OCI-LY3 (cell line): ENCODE results near the gene CUX1.

Source experiments
- H2AFZ ChIP-seq: fragments of 200-600, 300-600 bp; shearing (Covaris generic); 2 replicates; pipeline ENCODE4 v1.6.0; 2014; ENCODE audit warnings: antibody characterized with exemption, low read depth, low read length
- H3K27ac ChIP-seq: fragments of 200-600, 300-600 bp; sonication (generic); 2 replicates; pipeline ENCODE4 v1.5.1; 2014; ENCODE audit warnings: mild to moderate bottlenecking, low read length, moderate library complexity, mixed read lengths
- H3K27me3 ChIP-seq: fragments of 200-600, 300-600 bp; sonication (generic); 2 replicates; pipeline ENCODE4 v1.6.1; 2014; ENCODE audit warnings: low read depth, low read length, mixed read lengths
- H3K36me3 ChIP-seq: fragments of 200-600, 300-600 bp; sonication (generic); replicated peaks from 2 replicates; pipeline ENCODE3; 2014; ENCODE audit warnings: low read depth, low read length, mixed read lengths
- H3K4me1 ChIP-seq: fragments of 300-600, 200-600 bp; sonication (generic); 2 replicates; pipeline ENCODE4 v1.6.1; 2014; ENCODE audit warnings: low read length, mixed read lengths
- H3K4me2 ChIP-seq: fragments of 200-600, 300-600 bp; sonication (generic); 2 replicates; pipeline ENCODE4 v1.6.1; 2014; ENCODE audit warnings: low read length, mixed read lengths
- H3K4me3 ChIP-seq: fragments of 300-600, 200-600 bp; sonication (generic); 2 replicates; pipeline ENCODE4 v1.5.1; 2014; ENCODE audit warnings: antibody characterized with exemption, mild to moderate bottlenecking, low read length, moderate library complexity
- H3K79me2 ChIP-seq: fragments of 300-600, 200-600 bp; shearing (Covaris generic); 2 replicates; pipeline ENCODE4 v1.6.1; 2014; ENCODE audit warnings: mild to moderate bottlenecking, low read length, mixed read lengths
- H3K9ac ChIP-seq: fragments of 300-600, 200-600 bp; shearing (Covaris generic); 2 replicates; pipeline ENCODE4 v1.6.0; 2014; ENCODE audit warnings: mild to moderate bottlenecking, low read length, moderate library complexity
- H3K9me3 ChIP-seq: fragments of 200-600, 300-600 bp; shearing (Covaris generic); 2 replicates; pipeline ENCODE4 v1.6.1; 2014; ENCODE audit warnings: low read length, mixed read lengths; ENCODE audit not compliant: insufficient read depth
- H4K20me1 ChIP-seq: fragments of 200-600, 300-600 bp; sonication (generic); 2 replicates; pipeline ENCODE4 v1.6.1; 2016; ENCODE audit warnings: low read length, mixed read lengths; ENCODE audit not compliant: insufficient read depth
- CTCF ChIP-seq: fragments of 200-600, 300-600 bp; sonication (generic); IDR thresholded peaks from 2 replicates; pipeline ENCODE4 v1.5.1; 2014; ENCODE audit warnings: antibody characterized with exemption, low read length, low read depth
- EZH2phosphoT487 ChIP-seq: fragments of 200-600 bp; shearing (Covaris generic); IDR thresholded peaks from 2 replicates; pipeline ENCODE4 v1.6.1; 2018; ENCODE audit warnings: antibody characterized with exemption, mixed run types, low read depth

The CUX1 gene

GRCh38 chr7:101775181-101775580 lies 42.2 kb upstream of the CUX1 start:
- Histone ChIP-seq H4K20me1 (no peaks in the 10 kb centered on the region), H3K4me2 (no peak overlapping the region), H3K27me3 (peaks cover 20% of the 10 kb centered on the region; the same call in 1 of the 2 replicates), H3K4me3 (no peak overlapping the region), H2AFZ (no peak overlapping the region), H3K4me1 (no peaks in the 10 kb centered on the region), H3K79me2 (no peaks in the 10 kb centered on the region), H3K9ac (no peak overlapping the region), H3K9me3 (no peaks in the 10 kb centered on the region), H3K36me3 (no peaks in the 10 kb centered on the region), H3K27ac (no peak overlapping the region)
- no peak for TF ChIP-seq CTCF
- no peak for TF ChIP-seq EZH2phosphoT487

GRCh38 chr7:101778026-101778580 lies 39.3 kb upstream of the CUX1 start:
- Histone ChIP-seq H2AFZ (no peak overlapping the region), H3K36me3 (no peaks in the 10 kb centered on the region), H3K9ac (no peak overlapping the region), H3K27ac (no peak overlapping the region), H3K4me2 (no peak overlapping the region), H3K9me3 (no peaks in the 10 kb centered on the region), H3K4me3 (no peak overlapping the region), H4K20me1 (no peaks in the 10 kb centered on the region), H3K79me2 (no peaks in the 10 kb centered on the region), H3K4me1 (no peaks in the 10 kb centered on the region), H3K27me3 (peaks cover 16% of the 10 kb centered on the region; the same call in 1 of the 2 replicates)
- no peak for TF ChIP-seq CTCF
- TF ChIP-seq EZH2phosphoT487: no peak

- Histone ChIP-seq H4K20me1 (no peaks in the 10 kb centered on the region), H3K27me3 (peaks cover 21% of the 10 kb centered on the region; the same call in 1 of the 2 replicates), H3K9me3 (no peaks in the 10 kb centered on the region), H3K79me2 (no peaks in the 10 kb centered on the region), H2AFZ (no peak overlapping the region), H3K36me3 (no peaks in the 10 kb centered on the region), H3K4me3 (no peak overlapping the region), H3K9ac (no peak overlapping the region), H3K4me1 (no peaks in the 10 kb centered on the region), H3K4me2 (no peak overlapping the region), H3K27ac (no peak overlapping the region)
- no peak for TF ChIP-seq CTCF
- TF ChIP-seq EZH2phosphoT487: no peak
Measured at GRCh38 chr7:101779267-101779666, 38.2 kb upstream of the CUX1 start.

GRCh38 chr7:101780281-101780680 lies 37.1 kb upstream of the CUX1 start:
- no peaks in the 10 kb centered on the region for H3K9me3 ChIP-seq
- H3K4me2 ChIP-seq: no peak overlapping the region
- no peak overlapping the region for H3K9ac ChIP-seq
- H3K27me3 ChIP-seq: peaks cover 25% of the 10 kb centered on the region
- no peaks in the 10 kb centered on the region for H3K79me2 ChIP-seq
- H4K20me1 ChIP-seq: no peaks in the 10 kb centered on the region
- no peaks in the 10 kb centered on the region for H3K36me3 ChIP-seq
- H3K4me1 ChIP-seq: no peaks in the 10 kb centered on the region
- TF ChIP-seq CTCF (no peak), EZH2phosphoT487 (no peak)
- H3K27ac ChIP-seq: no peak overlapping the region
- no peak overlapping the region for H2AFZ ChIP-seq
- no peak overlapping the region for H3K4me3 ChIP-seq
